Measurements from ENCODE around the gene NT5C3A.
"Not testable (repeated sequence)": the region's sequence is repeated elsewhere in the genome, so short reads cannot be mapped to it uniquely, and the experiment has no call there.

NT5C3A gene

GRCh38 chr7:32971967-32972366 lies 90.6 kb downstream of the NT5C3A start:
- not testable (repeated sequence) for DNase-seq

- DNase-seq = not testable (repeated sequence)
Observed at GRCh38 chr7:32967268-32967582, 95.4 kb downstream of the NT5C3A start.

GRCh38 chr7:32966489-32967267 lies 95.9 kb downstream of the NT5C3A start:
- DNase-seq = not testable (repeated sequence)

GRCh38 chr7:32964461-32965159 lies 98.0 kb downstream of the NT5C3A start:
- DNase-seq = not testable (repeated sequence)
